Activated gamma-delta T cell treated with Interleukin-2 at 50 U/mL for 16 hours (primary cell): Measurements from ENCODE around the gene DRC3.

Experiments
- DNase-seq: peaks from one replicate; pipeline ENCODE4 v3.0.0-alpha.2; 2020

DRC3 gene

DNA sequence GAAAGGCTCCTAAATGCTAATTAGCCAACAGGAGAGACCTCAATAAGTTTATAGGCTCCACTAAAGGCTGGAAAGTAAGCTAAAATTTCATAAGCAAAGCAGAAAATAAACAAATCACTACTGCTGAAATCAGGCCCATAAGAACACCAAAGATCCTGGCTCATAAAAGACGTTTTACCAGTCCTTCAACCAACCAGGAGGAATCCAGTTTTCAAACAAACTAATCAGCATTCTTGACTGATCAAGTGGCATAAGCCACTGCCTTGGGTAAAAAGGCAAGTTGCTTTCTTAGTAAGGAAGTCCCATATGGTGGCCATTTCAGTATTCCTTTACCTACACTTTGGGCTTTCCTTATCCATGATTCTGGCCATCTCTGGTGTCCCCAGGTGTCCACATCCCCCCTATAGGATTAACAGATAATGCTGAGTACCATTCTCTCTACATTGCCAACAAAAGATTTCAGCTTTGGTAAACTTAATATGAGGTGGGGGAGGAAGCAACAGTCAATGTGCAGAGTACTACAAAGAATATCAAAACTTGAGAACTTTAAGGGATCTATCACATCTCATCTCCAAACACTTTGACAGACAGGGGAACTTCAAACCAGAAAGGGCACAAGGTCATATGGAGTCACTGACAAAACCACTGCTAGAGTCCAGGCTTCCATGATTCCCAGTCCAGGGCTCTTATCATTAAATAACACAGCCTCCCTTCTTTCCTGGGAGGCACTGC is 1.8 kb upstream of the DRC3 start:
- DNase-seq, result no peak

DNA sequence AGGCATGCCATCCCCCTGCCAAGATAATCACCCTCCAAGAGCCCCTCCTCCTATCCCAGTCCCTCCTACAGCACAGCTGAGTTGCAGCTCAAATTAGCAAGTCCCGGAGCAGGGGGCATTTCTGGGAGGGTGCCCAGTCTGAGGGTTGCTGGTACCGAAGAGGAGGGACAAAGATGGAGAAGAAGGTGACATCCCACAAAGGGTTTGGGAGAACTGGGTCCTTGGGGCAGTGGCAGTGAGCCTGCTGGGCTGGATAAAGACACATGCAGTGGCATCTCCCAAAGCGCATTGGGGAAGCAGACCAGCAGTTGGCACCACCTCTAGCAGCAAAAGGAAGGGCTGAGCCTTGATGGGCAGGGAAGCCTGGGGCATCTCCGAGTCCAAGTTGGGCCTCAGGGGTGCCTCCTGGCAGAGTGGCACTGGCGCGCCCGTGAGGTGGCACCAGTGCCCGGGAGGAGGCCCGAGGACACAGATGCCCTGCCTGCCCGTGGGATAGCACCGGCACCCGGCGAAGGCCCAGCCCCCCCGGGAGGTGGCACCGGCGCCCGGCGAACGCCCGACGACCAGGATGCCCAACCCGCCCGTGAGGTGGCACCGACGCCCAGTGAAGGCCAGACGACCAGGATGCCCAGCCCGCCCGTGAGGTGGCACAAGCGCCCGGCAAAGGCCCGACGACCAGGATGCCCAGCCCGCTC is 1.1 kb upstream of the DRC3 start:
- peak; percentile 22 for DNase-seq

DNA sequence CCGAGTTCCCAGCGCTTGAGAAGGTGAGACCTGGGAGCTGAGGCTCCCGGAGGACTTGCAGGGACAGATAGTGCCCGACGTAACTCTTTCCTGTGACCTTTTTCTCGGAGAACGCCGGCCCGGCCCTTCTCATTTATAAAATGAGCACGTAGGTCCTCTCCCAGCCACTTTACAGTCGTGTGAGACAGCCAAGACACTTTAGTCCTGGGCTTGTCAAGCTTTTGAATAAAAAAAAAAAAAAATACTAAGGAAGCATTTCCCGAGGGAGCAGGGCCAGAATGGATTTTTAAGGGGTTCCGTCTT is 241 bp downstream of the DRC3 start:
- DNase-seq, result no peak

DNA sequence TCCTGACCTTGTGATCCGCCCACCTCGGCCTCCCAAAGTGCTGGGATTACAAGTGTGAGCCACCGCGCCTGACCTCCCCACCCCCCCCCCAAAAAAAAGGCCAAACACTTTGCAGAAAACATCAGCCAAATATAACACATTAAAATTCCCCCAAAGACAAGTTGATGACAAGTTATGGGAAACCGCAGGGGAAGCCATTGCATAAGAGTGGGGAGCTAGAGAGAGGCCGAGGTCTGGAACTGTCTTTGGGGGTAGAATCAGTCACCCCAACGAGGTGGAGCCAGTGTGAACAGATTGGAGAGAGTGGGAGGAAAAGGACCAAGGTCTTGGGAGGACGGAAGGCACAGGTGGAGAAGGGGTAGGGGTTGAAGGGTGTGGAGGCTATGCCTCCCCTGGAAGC is 2.8 kb downstream of the DRC3 start:
- no peak for DNase-seq

DNA sequence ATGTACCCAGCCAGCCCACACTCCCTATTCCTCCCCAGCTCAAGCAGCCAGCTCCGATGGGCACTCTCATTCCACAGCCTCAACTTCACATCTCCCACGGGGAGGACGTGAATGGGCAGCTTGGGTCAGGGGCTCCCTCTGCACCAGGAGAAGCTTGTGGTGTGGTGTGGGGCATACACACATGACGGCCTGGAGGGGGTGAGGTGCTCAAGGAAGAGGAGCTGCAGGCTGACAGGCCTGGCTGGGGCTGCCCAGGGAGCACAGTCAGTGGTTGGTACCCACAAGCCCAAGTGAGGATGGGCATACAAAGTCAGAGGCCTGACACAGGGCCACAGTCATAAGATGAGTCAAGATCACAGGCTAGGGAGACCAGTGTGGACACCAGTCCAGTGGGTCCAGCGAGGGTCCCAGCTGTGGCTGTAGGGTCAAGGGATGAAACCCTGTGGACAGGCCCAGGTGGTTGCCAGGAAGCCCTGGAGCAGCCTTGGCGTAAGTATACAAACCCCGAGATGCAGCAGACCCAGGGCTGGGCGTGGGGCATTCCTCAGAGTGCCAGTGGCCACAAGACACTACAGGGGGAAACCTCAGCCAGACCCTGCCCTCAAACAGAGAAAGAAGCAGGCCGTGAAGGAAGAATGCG is 4.4 kb downstream of the DRC3 start:
- no peak for DNase-seq

DNA sequence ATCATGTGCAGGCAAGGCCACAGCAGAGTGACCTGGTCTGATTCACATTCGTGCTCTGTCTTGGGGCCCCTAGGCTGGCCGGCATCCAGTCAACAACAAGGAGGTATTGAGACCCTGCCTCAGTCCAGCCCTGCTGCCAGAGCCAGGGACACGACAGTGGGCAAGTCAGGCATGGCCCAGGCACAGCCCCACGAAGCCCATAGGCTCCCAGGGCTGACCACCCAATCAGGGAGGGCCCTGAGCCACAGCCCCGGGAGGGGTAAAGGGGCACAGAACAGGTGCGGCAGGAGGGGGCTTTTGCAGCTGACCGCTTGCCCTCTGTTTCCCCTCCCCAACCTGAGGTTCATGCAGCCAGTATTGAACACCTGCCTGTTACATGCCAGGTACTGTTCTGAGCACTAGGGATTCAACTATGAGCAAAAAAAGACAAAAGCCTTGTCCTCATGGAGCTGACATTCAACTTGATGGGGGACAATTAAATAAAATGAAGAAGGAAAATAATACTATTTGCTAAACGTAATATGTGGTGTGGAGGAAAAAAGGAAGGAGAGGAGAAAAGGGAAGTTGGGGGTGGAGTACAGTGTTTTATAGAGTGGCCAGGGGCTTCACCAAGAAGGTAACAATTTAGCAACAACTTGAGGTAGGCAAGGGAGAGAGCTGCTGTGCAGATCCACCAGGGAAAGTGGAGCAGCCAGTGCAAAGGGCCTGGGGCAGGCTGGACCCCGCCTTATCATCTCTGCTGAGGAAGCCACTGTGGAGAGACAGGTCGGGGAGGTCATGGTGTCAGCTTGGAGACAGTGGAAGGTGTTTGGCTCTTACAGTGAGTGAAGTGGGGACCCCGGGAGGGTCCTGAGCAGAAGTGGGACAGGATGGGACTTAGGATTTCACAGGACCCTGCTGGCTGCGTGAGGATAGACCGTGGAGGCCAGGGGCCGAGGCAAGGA is 6.1 kb downstream of the DRC3 start:
- DNase-seq, result no peak

DNA sequence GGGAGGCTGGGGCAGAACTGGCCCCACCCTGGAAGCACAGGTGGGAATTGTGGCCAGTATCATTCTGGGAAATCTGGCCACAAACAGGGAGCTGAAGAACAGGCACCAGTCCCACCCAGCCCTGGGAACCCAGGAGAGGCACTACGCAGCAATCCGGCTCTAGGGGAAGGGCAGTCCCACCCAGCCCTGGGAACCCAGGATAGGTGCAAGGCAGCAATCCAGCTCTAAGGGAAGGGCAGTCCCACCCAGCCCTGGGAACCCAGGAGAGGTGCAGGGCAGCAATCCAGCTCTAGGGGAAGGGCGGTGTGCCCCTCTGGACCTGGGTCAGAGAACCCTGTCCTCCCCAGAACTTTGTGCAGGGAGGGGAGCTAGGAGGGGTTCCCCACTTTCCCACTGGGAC is 7.1 kb downstream of the DRC3 start:
- DNase-seq, result no peak

DNA sequence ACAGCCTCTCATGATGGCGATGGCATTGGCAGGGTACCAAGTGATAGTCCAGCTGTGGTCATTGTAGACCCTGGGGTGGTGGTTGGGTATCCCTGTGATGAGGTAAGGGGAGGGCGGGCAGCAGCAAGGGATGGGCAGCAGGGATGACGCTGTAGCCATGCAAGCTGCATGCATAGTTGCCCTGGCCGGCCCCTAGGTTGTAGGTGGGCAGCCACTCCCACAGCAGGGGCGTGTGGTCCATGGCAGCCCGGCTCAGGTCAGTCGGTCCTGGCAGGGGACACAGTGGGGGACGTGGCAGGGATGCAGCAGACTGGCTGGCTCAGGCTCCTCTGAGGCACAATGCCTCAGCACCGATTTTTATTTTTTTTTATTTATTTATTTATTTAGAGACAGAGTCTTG is 8.7 kb downstream of the DRC3 start:
- no peak for DNase-seq

DNA sequence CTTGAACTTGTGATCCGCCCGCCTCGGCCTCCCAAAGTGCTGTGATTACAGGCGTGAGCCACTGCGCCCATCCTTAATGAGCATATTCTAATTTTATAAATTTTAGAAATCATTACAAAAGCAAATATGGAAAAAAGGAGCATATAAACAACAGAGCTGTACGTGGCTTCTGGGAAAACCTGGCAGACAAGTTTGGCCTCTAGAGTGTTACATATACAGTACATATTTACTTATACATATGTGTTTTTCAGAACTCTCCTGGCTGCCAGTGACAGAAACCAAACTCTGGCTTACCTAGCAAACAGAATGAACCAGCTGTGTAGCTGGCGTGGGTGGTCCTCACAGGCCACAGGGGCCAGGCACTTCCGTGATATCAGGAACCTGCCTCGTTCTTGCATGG is 10.1 kb downstream of the DRC3 start:
- DNase-seq, result no peak

DNA sequence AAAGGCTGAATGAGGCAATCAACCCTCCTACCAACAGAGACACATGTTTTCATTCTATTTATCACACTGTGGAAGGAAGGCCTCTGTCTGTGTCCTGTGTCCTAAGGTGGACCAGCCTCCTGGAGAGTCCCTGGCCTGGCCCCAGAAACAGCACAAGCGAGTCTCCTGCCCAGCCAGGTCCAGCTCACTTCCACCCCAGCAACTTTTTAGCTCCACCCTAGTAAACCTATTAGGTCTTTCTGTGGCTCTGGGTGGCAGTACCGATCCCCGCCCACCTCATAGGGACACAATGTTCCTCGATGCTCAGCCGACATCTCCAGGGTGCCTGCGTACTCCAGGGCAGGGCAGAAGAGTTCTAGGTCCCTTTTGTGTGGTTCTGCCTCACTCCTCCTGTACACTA is 10.7 kb downstream of the DRC3 start:
- no peak for DNase-seq

DNA sequence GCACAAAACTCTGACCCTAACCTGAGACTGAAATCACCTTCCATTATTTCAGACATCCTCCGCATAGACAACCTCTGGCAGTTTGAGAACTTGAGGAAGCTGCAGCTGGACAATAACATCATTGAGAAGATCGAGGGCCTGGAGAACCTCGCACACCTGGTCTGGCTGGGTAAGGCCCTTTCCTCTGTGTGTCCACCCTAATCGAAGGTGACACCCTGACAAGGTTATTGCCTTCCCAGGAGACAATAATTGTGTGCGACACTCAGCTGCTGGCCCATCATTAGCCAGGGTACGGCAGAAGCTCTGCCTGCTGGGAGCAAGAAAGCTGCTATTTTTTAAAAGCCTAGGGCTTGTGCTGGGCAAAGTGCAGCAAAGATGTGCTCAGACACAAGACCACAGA is 11.1 kb downstream of the DRC3 start:
- DNase-seq, result no peak

DNA sequence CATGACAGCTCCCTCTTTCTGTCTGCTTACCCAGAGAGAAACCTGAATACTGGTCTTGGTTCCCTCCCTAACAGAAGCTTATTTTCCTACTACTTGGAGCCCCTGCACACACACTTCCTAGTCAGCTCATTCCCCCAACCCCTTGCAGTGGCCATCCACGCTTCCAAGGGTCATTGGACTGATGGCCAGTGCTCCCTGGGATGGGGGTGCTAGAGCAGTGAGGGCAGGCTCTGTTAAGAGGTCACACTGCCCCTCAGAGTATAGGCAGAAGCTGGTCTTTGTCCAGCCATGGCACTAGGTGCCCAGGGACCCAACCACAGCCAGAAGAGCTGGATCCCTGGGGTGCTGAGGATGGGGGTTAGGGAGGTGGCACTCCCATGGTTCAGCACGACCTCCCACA is 12.5 kb downstream of the DRC3 start:
- DNase-seq, result no peak

DNA sequence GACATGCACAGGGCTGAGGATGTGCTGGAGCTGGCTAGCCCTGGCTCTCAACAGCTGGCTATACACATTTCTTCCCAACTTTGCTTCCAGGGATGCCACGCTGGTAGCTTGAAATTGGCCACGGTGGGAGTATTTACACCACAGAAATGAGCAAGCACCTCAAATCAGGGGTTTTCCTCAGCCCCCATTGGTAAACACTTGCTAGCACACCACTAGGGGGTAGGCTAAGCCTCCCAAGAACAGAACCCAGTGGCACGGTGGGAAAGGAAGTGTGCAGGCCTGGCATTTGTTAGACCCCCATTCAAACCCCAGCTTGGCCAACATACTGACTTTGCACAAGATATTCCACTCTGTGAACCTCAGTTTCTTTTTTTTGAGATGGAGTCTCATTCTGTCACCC is 12.9 kb downstream of the DRC3 start:
- DNase-seq, result no peak

DNA sequence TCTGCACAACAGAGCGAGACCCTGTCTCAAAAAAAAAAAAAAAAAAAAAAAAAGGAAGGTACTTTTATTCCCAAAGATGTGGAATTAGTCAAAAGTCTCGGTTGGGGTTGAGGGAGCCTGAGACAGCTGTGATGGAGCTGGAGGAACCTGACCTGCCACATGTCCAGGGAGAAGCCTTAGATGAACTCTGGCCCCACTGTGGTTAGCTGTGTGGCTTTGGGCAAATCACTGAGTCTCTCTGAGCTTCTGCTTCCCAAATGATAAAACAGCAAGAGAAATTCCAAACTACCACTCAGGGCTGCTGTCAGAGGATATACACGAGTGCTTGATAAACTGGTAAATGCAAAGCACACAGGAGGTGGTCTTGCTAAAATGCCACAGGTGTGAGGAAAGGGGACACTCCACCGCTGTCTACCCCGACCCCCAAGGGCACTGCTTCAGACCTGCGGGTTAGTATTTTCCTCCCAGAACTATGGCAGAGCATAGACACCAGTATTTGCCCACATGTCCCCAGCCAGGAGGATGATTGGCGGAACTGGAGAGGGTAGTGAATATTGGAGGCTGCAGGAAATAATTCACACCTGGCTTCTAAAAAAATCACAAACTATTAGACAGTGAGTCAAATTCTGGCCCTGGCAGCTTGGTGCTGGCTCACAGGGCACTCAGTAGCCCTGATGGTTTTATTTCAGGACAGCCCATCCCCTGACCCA is 14.7 kb downstream of the DRC3 start:
- DNase-seq, result no peak

DNA sequence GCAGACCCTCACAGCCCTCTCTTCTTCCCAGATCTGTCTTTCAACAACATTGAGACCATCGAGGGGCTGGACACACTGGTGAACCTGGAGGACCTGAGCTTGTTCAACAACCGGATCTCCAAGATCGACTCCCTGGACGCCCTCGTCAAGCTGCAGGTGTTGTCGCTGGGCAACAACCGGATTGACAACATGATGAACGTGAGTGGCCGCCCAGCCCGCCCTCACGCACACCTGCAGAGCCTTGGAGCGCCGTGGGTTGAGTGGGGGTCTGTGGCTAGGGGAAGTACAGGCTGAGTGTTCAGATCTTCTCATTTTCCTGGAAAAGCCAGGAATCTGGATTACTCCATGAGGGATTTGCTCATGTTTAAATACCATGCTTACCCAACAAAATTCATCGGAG is 15.2 kb downstream of the DRC3 start:
- no peak for DNase-seq

DNA sequence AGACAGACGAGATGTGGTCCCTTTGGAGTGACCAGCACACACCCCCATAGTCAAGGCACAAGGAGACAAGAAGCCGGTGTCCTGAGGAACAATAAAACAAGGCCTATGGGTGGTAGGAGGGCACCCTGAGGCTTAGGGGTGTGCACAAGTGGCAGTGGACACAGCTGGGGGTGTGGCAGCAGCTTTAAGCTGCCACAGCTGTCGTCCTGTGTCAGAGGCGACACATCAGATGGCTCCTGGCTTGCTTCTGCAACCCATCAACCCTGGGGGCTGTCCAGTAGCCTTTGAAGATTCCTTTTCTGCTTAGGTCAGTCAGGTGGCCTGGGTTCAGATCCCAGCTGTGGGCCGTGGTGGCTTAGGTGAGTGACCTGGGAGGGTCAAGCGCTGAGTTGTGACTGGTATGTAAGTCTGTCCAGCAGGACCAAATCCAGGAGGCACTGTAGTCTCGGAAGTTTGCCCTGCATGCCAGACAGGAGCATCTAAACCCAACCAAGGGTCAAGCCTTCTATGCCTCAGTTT is 15.8 kb downstream of the DRC3 start:
- DNase-seq, result no peak

DNA sequence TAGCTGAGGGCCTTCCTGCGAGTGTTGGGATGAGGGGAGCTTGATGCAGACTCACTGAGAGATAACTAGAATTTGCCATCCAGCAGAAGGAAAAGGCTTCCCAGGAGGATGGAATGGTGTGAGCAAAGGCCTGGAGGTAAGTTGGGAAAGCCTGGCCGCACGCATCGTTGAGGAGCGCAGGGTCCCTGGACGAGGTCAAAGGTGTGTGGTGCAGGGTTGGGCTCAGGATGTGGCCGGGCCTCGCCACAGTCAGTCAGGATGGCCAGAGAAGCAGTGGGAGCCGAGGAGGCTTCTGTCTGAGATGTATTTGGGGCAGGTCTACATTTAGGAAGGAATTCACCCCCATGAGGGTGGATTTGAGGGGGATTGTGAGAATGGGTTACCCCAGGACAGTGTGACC is 16.4 kb downstream of the DRC3 start:
- DNase-seq, result no peak

DNA sequence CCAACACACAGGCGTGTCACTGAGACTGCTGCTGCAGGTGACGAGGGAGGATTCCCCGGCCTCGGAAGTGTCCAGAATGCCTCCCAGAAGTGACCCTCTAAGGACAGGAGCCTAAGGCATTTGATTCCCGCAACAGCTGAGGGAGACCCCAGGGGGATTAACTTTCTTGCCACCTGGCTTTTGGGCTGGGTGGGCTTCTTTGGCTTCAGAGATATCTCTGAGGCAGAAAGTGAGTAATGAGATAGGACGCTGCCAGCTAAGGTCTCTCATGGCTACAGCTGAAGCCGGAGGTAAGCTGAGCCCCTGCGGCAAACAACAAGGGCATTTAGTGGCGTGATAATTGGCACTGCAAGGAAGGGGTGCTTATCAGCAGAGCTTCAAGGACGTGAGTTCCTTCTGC is 17.0 kb downstream of the DRC3 start:
- no peak for DNase-seq

DNA sequence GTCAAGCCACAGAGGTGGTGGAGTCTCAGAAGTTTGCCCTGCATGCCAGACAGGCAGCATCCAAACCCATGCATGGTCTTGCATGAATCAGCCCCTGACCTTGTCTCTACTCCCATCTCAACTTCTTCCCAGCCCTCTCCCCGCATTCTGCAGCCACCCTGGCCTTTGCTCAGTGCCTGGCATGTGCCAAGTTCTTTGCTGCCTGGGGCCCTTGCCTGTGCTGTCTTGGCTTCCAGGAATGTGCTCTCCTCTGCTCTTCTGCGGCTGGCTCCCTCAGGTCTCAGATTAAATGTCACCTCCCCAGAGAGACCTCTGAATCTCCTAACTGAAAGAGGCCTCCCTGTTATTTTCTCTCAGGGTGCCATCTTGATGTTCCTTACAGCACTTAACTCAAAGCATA is 17.6 kb downstream of the DRC3 start:
- no peak for DNase-seq

DNA sequence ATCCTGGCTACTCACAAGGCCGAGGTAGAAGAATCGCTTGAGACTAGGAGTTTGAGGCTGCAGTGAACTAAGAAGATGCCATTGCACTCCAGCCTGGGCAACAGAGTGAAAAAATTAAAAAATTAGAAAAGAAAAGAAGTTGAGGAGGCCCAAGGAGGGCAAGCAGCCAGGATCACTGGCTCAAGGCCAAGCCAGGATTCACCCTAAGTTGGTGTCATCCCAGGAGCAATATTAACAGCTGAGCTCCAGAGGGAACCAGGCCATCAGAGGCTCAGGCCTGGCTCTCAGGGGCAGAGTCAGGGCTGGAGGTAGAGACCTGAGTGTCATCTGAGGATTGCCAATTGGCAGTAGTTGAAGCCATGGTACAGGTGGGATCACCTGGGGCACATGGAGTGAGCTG is 20.7 kb downstream of the DRC3 start:
- no peak for DNase-seq

DNA sequence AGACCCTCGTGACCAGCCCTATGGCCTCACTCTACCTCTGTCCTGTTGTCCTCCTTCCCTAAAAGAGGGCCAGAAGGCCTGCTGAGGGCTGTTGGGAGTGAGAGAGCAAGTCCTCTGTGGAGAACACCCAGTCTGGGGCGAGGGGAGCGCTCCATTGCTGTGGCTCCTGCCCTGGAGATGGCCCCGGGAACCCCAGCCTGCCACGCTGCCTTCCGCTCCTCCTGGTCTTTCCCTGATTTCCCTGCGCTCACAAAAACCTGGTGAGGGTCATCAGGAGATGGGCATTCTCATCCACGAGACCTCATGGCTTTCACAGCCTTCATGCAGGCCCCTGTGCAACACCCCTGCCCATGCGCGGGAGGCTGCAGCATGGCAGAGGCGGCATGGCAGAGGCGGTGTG is 21.2 kb downstream of the DRC3 start:
- DNase-seq, result no peak

DNA sequence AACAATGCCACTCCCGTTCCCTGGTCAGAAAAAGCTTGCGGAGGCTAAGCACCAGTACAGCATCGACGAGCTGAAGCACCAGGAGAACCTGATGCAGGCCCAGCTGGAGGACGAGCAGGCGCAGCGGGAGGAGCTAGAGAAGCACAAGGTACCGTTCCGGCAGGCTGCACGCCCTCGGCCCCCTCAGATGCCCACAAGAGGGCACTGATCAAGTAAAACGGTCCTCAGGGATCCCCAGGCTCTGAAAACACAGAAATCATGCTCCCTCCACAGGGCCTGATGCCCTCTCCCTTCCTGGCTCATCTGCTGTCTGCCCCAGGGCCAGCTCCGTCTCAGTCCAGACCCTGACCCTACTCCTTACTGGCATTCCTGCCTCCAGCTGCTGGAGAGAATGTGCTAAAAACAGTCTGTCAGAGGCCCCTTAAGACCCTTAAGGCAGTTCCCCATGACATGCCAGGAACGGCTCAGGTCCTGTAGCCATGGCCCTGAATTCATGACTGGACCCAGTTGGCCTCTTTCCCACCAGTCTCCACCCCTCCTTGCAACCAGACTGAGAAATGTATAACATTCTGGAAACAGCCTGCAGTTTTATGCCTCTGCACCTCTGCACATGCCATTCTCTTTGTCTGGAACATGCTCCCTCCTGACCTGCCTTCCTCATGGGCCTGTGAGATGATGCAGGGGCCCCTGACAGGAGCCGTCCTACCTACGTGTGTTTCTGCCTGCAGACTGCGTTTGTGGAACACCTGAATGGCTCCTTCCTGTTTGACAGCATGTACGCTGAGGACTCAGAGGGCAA is 21.8 kb downstream of the DRC3 start:
- DNase-seq, result no peak
